ENCODE results near the gene KCND3. TPM values are rescaled to one million over a fixed set of nuclear protein-coding genes. Genes with fewer than 3 reads are reported as not detected.
A peak's percentile ranks its signal among the peaks of the same experiment; 100 is the strongest.

The KCND3 gene
- total RNA-seq, 1 donor from 2014 or later = 3.7 TPM

- Mint-ChIP-seq H3K4me3 (ENCODE audit: unreplicated experiment) (no peak overlapping the region), H3K27me3 (ENCODE audit: unreplicated experiment) (peaks cover 37% of the 10 kb centered on the region), H3K36me3 (ENCODE audit: unreplicated experiment) (peaks cover 8% of the 10 kb centered on the region), H3K27ac (ENCODE audit: unreplicated experiment) (no peak overlapping the region), H3K4me1 (ENCODE audit: low read depth, unreplicated experiment) (peaks cover 24% of the 10 kb centered on the region), H3K9me3 (ENCODE audit: unreplicated experiment) (peaks cover 30% of the 10 kb centered on the region)
- DNase-seq = no peak
- TF ChIP-seq CTCF (IDR thresholded peaks at IDR 0.05; ENCODE audit: partially characterized antibody, unreplicated experiment) = no peak
Measured at GRCh38 chr1:111738133-111738435, 251.4 kb downstream of the KCND3 start.

GRCh38 chr1:111737216-111738132, 252.0 kb downstream of the KCND3 start:
- no peak overlapping the region for H3K27ac Mint-ChIP-seq (ENCODE audit: unreplicated experiment)
- no peak for DNase-seq
- H3K9me3 Mint-ChIP-seq (ENCODE audit: unreplicated experiment) = peaks cover 32% of the 10 kb centered on the region
- H3K4me3 Mint-ChIP-seq (ENCODE audit: unreplicated experiment) = no peak overlapping the region
- peaks cover 31% of the 10 kb centered on the region for H3K4me1 Mint-ChIP-seq (ENCODE audit: low read depth, unreplicated experiment)
- peaks cover 40% of the 10 kb centered on the region for H3K27me3 Mint-ChIP-seq (ENCODE audit: unreplicated experiment)
- no peak for TF ChIP-seq CTCF (IDR thresholded peaks at IDR 0.05; ENCODE audit: partially characterized antibody, unreplicated experiment)
- peaks cover 14% of the 10 kb centered on the region for H3K36me3 Mint-ChIP-seq (ENCODE audit: unreplicated experiment)

GRCh38 chr1:111736548-111737215, 252.8 kb downstream of the KCND3 start:
- Mint-ChIP-seq H3K4me3 (ENCODE audit: unreplicated experiment) (no peak overlapping the region), H3K9me3 (ENCODE audit: unreplicated experiment) (peaks cover 32% of the 10 kb centered on the region)
- DNase-seq = no peak

GRCh38 chr1:111735858-111736544, 253.5 kb downstream of the KCND3 start:
- Mint-ChIP-seq H3K4me1 (ENCODE audit: low read depth, unreplicated experiment) (peaks cover 34% of the 10 kb centered on the region), H3K9me3 (ENCODE audit: unreplicated experiment) (peaks cover 34% of the 10 kb centered on the region), H3K27me3 (ENCODE audit: unreplicated experiment) (peaks cover 38% of the 10 kb centered on the region), H3K27ac (ENCODE audit: unreplicated experiment) (no peak overlapping the region), H3K36me3 (ENCODE audit: unreplicated experiment) (peaks cover 14% of the 10 kb centered on the region), H3K4me3 (ENCODE audit: unreplicated experiment) (no peak overlapping the region)
- no peak for TF ChIP-seq CTCF (IDR thresholded peaks at IDR 0.05; ENCODE audit: partially characterized antibody, unreplicated experiment)
- peak; percentile 88 for DNase-seq

More at GRCh38 chr1:111736548-111737215, 252.8 kb downstream of the KCND3 start:
- Mint-ChIP-seq H3K27me3 (ENCODE audit: unreplicated experiment) (peaks cover 40% of the 10 kb centered on the region), H3K27ac (ENCODE audit: unreplicated experiment) (no peak overlapping the region), H3K36me3 (ENCODE audit: unreplicated experiment) (peaks cover 14% of the 10 kb centered on the region), H3K4me1 (ENCODE audit: low read depth, unreplicated experiment) (peaks cover 38% of the 10 kb centered on the region)
- no peak for TF ChIP-seq CTCF (IDR thresholded peaks at IDR 0.05; ENCODE audit: partially characterized antibody, unreplicated experiment)
